AG09309 (cell line): ENCODE data around the gene MED13L.

Source experiments
- DNase-seq: peaks from one replicate; pipeline ENCODE4 v3.0.0-alpha.2; 2010; ENCODE audit warnings: low read depth
- H3K4me3 ChIP-seq: 2 replicates; pipeline ENCODE4 v1.5.1; 2011; ENCODE audit warnings: mild to moderate bottlenecking, low read depth, low read length, moderate library complexity; ENCODE audit not compliant: control insufficient read depth
- CTCF ChIP-seq: IDR thresholded peaks from 2 replicates; pipeline ENCODE4 v1.5.1; 2011; ENCODE audit warnings: mild to moderate bottlenecking, low read depth, low read length, inconsistent platforms; ENCODE audit not compliant: insufficient read depth, control insufficient read depth; ENCODE audit errors: missing control alignments

The MED13L gene

GRCh38 chr12:116207274-116207673 lies 70.2 kb downstream of the MED13L start:
- TF ChIP-seq CTCF: no peak
- DNase-seq: no peak
- H3K4me3 ChIP-seq: no peak overlapping the region

- H3K4me3 ChIP-seq: no peak overlapping the region
- no peak for DNase-seq
- no peak for TF ChIP-seq CTCF
Measured at GRCh38 chr12:116206828-116207227, 70.7 kb downstream of the MED13L start.

- no peak for DNase-seq
- H3K4me3 ChIP-seq: no peak overlapping the region
- TF ChIP-seq CTCF: no peak
Measured at GRCh38 chr12:116204785-116205184, 72.7 kb downstream of the MED13L start.

- no peak for DNase-seq
- no peak overlapping the region for H3K4me3 ChIP-seq
- TF ChIP-seq CTCF: no peak
Measured at GRCh38 chr12:116204169-116204568, 73.3 kb downstream of the MED13L start.

- TF ChIP-seq CTCF: peak; percentile 32
- no peak for DNase-seq
Measured at GRCh38 chr12:116202940-116203339, 74.6 kb downstream of the MED13L start.

GRCh38 chr12:116202433-116202832 lies 75.1 kb downstream of the MED13L start:
- no peak for DNase-seq
- H3K4me3 ChIP-seq: no peak overlapping the region
- TF ChIP-seq CTCF: no peak

More at GRCh38 chr12:116202940-116203339, 74.6 kb downstream of the MED13L start:
- H3K4me3 ChIP-seq: no peak overlapping the region

GRCh38 chr12:116201908-116202307 lies 75.6 kb downstream of the MED13L start:
- no peak for DNase-seq

More at GRCh38 chr12:116201908-116202307, 75.6 kb downstream of the MED13L start:
- H3K4me3 ChIP-seq: no peak overlapping the region
- TF ChIP-seq CTCF: no peak
